NCI-H2196 (cell line): Measurements from ENCODE around the gene PTH1R.

ENCODE experiments used
- DNase-seq: peaks from one replicate; lab custom pipeline; 2025; ENCODE audit not compliant: unreplicated experiment; lab: John Stamatoyannopoulos, UW

Gene PTH1R

DNA sequence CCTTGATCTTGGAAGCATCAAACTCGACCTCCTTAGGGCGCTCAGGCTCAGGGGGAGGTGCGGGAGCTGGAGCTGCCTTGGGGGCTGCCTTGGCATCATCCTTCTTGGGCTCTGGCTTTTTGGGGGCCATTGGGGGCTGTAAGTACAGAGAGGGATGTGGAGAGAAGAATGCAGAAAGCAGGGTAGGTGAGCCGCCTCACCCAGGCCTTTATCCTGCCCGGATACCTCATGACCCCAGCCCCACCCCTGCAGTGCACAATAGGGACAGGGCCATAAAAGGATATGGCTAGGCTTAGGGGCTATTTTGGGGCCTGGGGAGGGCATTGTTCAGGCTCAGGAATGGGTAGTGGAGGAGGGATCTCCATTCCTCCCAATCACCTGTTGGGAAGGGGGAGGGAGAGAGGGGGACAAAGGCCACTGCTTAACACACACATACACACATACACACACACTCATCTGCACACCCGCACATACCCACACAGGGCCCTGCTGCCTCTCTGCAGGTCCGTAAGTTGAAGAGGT lies 14.2 kb upstream of the PTH1R start, which contains the start of gene MYL3:
Gene MYL3, minus strand, starts transcription at position 184 of the 522 bp plus-strand sequence. Its CDS starts 54 bp downstream, at position 130.
- DNase-seq: no peak

DNA sequence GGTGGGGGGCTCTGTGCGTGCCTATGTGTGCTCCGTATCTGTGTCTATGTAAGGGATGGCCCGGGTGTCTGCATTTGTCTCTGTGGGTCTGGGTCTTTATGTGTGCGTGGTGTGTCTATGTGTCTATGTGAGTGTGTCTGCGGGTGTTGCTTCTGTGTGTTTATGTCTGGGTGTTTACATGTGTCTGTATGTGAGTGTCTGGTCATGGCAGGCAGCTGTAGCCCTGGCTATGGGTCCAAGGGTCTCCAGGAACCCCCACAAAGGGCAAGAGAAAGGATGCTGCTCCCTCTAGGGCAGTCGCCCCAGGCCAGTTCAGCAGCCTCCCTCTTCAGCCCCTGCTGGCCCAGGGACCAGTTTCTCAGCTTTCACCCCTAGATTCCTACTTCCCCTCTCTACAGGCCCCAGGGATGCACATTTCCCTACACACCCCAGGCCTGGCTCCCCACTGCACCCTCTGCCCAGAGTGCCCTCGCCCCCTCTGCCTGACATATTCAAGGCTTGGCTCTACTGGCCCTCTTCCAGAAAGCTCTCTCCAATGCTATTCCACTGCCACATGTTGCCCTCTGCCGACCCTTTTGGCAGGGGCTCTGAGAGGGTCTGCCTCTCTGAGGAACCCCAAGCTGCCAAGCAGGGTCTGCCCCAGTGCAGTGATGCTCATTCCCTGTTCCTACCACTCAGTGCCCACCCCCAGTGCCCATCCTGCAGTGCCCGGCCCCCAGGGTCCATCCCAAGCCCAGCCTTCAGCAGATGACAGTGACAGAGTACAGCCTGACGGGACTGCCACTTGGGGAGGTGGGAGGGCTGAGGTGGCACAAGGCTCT lies 13.2 kb upstream of the PTH1R start:
- DNase-seq: no peak

DNA sequence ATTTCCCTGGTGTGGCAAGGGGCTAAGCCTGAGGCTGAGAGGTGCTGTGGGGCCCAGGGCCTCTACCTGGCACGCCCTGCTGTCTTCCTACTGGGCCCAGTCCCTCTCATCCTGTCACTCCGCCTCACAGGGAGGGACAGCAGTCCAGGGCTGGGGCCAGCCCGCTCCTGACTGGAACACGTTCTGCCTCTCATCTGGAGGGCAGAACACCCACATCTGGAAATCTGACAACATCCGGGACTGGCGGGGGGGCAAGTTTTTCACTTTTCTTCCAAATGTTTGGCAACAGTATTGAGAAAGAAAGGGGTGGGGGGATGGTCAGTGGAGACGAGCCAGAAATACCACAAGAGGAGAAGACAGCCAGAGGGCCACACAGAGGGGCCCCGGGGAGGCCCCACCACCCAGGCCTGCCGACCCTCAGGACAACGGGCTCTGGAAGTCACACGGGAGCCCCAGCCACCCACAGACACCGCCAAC lies 12.5 kb upstream of the PTH1R start:
- no peak for DNase-seq

DNA sequence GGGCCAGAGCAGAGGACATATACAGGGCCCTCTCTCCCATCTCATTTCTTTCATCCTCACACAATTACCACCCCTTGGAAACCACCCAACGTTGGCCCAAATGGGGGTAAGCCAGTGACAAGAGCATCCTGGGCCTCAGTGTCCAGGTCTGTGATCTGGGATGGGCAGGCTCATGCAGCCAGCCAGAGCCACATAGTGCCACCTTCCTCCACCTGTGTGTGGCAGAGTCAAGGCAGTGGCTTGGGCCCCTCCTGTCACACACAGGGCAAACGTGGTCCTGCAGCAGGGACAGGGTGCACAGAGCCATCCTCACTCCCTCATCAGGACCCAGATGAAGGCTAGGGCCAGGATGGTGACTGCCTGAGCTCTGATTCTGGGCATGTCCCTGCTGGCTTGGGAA lies 12.0 kb upstream of the PTH1R start:
- no peak for DNase-seq

DNA sequence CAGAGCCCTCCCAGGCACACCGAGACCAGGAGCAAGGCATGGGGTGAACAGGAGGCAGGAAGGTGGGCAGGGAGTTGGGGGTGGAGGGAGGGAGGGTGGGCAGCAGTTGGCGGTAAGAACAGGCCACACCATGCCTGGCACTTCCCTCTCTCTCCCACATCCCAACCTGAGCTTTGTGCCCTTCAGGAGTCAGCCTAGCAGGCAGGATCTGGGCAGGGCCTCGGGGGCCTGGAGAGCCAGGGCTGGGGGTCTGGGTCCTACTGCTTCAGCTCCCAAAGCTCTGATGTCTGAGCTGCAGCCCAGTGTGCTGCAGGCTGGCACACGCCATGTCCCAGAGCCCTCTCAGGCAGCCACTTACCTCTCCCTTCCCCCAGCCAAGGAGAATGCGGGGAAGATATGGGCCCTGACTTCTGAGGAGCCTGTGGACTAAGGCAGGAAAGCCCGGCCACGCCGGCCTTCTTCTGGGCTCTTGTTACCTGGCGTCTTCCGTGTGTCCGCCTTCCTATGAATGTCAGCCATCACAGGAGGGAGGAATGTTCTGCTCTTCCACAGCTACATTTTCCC lies 11.4 kb upstream of the PTH1R start:
- DNase-seq: no peak

DNA sequence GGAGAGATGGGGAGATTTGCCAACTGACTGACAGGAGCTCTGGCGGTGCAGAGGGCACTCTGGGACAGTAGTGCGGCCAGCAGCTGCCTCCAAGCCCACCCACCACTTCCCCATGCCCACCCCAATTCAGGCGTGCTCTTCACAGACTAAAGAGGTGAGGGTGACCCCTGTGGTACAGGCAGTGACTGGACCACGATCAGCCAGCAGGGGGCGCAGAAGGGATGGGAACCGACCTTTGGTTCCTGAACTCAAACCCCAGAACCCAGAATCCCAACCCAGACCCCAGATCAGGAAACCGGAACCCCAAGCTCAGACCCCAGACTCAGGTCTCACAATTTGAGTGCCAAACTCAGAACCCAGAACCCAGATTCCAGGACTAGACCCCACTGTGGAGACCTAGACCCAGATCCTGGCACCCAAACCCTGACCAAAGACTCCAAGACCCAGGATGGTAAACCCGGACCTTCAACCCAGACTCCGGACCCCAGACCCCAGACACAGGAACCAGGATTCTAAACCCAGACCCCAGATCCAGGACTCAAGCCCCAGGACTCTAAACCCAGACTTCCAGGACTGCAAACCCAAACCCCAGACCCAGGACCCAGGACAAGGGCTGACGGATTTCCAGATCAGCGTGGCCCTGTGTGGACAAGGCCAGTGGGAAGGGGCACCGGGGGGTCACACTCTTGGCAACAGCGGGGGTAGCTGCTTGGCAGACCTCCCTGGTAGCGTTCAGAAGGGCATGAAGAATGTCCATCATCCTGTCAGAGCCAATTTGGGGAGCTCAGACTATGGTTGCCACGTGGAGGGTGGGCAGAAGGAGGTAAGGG lies 10.6 kb upstream of the PTH1R start:
- DNase-seq: peak; percentile 54

DNA sequence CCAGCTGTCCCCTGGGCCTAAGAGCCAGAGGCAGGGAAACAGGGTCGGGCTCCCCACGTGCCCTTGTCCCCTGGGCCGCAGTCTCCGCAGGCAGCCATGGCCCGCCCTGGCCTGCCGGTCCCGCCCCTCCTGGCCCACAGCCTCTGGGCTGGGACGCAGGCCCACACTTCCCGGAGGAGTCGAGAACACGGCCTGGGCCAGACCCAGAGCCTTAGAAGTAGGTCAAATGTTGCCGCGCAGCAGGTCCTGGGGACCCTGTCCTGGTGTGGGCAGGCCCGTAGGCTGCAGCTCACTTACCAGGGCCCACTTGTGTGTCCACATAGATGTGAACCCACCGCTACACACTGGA lies 10.0 kb upstream of the PTH1R start:
- DNase-seq: no peak

DNA sequence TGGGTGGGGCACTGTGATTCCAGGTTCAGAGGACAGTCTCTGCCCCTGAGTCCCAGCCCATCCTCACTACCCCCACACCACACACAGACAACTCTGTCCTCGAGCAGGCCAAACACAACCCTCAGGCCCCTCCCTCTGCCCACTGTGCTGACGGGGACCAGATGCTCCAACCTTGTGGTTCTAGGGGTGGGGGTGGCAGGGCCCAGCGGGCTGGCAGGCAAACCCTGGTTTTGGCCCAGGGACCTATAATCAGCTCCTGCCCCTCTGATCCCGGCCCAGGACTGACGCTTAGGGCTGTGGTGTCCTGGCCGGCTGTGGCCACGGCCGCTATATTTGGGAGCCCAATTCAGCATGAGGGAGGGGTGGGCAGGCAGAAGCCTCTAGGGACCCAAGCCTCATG lies 9.2 kb upstream of the PTH1R start:
- no peak for DNase-seq

DNA sequence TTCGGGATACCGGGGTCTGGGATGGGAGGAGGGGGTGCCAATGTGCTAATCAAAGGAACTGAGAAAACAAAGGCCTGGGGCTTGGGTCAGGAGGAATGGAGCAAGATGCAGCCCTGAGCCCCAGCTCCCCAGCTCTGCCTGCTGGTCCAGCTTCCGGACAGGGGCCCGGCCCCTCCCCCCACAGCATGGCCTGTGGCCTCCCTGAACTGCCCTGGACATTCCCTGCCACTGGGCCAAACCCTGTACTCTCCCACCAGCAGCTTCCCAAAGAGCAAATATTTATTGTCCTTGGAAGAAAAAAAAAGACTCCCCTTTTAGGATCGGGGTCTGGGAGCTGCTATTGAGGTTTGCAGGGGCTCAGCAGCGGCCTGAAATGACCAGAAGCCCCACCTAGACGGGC lies 8.6 kb upstream of the PTH1R start:
- DNase-seq: no peak

DNA sequence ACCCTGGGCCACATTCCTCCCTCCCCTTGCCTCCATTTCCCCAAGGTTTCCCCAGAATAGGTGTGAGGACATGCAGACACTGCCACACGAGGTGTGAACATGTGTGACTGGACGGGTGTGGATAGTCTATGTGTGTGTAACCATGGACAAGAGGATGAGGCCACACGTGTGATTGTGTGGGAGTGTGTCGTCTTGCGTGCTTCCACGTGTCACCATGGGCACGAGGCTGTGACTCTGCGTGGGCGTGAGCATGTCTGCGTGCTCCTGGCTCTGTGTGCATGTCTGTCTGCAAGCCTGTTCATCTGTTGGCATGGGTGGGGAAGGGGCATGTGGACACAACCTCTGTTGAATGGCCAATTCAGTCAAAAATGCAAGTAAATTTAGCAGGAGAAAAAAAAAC lies 8.1 kb upstream of the PTH1R start:
- no peak for DNase-seq

DNA sequence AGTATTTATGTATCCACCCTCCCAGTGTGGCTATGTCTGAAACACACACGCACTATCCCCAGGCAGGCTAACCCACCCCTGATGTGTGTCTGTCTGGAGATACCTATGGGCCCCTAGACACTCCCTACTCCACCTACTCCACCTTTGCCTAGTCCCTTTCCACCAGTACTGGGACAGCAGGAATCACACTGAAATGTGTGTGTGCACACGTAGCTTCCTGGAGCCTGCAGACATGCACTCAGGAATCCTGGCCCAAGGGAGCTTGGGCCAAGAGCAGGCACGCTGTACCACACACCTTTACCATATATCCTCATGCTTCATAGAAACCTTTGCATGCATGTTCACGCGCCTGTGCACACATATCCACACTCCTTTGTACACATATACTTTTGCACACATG lies 6.9 kb upstream of the PTH1R start:
- no peak for DNase-seq

DNA sequence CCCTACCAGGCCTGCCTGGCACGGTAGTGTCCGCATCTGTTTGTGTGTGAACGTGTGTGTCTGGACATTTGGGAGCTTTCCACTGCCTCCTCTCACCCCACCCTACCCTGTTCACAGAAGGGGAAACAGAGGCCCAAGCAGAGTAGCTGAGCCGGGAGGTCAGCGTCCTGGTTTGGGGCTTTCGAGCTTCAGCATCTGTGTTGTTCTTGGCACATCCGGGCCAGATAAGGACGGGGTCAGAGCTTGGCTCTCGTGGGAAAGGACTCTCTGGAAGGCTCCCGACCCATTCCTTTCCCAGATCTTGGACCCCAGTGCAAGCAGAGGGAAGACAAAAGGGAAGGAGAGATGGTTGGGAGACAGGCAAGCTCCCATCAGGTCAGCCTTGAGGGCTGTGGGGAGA lies 6.3 kb upstream of the PTH1R start:
- no peak for DNase-seq

DNA sequence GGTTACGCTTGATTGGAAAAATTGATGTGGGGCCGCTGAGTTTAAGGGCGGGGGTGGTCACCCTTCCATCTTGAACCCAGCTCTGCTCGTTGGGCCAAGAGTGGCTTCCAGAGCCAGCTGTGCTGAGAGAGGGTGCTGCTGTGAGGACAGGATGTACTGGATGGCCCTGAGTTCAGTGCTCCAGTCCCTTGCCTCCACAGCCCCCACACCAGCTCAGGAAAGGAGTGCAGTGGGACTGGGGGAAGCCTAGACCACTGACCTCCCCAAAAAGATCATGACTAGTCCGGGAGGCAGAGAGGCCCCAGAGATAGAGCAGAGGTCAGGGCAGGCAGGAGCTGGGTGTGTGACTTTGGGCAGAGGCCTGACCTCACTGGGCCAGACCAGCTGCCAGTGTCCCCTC lies 4.0 kb upstream of the PTH1R start:
- no peak for DNase-seq

DNA sequence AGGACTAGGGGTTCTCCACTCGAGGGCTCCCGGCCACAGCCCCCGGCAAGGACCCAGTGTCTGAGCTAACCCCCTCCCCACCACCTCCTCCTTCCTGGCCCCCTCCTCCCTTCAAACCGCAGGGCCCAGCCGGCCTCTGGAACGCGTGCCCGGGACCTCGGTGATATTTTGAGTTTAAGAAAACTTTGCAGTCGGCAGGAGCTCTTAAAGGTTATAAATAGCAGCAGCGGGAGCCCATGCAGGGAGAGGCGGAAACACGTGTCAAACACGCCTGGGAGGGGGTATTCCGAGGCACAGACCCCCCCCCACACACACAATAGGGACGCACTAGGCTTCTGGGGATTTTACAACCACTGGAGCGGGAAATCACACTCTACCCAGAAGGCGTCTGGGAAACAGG lies 3.1 kb upstream of the PTH1R start:
- DNase-seq: no peak

DNA sequence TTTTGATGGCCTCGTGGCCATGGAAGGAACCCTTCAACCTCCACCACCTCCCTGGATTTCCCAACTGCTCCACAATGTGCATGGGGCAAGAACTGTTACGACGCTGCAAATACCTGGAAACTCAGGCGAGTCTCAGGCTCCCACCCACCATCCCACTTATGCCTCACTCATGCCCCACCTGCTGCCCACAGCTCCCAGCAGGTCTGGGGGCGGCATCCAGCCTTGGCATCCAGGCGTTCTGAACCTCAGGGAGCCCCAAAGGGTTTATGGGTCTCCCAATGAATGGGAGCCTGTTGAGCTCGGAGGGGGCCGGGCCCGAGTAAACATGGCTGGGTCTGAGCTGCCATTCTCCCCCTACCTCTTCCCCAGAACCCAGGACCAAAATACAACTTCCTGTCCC lies 2.0 kb upstream of the PTH1R start:
- no peak for DNase-seq

DNA sequence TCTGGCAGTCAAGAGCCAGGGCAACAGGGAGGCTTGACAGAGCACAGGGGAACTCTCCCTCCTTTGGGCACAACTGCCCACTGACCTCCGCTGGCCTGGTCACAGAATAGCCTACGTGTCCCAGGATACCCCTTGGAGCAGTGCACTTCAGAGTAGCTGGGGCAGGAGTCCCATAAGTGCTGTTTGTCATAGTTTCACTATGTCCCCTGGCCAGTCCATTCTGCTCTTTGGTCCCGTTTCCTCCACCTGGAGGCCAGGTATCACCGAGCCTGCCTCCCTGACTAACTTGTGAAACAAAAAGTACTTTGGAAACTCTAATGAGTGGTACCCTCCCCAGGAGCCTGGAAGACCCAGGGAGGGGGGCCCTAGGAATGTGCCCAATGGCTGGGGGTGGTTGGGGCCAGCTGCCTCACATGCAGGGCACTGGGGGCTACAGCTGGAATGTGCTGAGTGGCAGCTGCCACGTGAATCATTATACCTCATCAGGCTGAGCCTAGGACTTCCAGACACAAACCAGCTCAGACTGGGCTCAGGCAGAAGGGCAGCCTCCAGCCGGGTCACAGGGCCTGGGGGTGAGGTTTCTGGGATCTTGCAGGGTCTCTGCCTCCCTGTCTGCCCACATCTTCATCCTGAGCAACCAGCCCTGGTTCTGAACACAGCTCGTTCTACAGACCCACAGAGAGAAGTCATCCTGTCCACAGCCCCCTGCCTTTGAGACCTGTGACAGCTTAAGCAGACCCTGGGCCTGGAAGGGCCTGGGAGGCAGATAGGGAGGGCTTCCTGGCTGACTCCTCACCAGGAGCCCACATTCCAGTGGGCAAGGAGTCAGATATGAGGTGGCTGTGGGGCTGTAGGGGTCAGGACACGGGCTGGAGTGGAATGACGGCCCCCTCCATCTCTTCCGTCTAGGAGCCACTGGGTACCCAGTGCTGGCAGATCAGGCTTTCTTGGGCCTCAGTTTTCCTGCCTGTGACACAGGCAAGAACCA lies 914 bp upstream of the PTH1R start:
- DNase-seq: no peak

DNA sequence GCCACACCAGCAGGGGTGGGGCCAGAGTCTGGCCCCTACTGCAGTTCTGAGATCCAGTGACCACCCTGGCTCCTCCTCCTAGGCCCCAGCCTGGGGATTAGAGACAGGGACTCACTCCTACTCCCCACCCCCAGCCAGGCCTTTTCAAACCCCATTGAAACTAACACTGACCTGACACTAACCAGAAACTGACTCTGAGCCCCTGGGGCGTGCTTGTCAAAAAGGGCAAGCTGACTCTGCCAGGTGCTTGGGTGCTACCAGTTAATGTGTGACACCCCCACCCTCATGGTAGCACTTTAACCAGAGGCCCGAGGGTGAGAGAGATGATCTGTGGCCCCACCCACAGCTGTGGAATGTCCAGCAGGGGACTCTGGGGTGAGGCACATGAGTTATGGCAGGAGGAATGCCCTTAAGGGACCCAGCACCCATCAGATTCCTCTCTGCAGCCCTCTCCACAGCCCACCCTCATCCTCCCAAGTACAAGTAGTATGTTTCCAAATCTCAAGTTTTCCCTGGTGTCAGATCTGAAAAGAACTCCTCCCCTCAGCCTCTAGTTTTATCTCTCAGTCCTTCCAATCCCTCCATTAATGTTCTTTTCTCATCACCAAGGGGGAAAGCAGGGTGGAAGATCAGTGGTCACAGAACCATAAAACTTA lies 1.4 kb downstream of the PTH1R start:
- no peak for DNase-seq

DNA sequence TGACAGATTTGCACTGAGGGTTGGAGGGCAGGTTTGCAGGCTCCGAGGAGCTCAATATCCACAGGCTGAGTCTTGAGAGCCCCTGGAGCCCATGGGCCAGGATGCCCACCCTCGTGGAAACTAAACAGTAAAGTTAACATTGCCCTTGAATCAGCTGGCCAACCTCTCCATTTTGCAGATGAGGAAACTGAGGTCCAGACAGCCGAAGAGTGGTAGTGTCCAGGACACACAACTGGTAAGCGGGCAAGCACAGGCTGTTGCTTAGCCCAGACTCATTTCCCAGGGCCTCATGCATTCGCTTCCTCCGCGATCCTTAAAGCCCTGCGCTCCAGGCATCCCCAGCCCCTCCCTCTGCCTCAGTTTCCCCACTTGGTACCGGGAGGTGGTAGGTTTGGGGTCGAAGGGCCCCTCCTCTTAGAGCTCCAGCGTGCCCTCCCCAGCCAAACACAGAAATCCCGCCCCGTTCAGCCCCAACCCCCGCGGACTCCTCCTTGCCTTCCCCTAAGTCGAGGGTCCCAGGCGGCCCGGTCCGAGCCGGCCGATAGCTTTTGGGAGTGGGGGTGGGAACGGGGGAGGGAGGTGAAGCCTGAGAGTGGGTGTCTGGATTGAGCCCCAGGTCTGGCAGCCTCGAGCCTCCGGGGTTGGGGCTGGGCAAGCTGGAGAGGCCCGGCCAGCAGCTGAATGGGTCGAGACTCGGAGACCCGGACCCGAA lies 3.5 kb downstream of the PTH1R start:
- DNase-seq: no peak

DNA sequence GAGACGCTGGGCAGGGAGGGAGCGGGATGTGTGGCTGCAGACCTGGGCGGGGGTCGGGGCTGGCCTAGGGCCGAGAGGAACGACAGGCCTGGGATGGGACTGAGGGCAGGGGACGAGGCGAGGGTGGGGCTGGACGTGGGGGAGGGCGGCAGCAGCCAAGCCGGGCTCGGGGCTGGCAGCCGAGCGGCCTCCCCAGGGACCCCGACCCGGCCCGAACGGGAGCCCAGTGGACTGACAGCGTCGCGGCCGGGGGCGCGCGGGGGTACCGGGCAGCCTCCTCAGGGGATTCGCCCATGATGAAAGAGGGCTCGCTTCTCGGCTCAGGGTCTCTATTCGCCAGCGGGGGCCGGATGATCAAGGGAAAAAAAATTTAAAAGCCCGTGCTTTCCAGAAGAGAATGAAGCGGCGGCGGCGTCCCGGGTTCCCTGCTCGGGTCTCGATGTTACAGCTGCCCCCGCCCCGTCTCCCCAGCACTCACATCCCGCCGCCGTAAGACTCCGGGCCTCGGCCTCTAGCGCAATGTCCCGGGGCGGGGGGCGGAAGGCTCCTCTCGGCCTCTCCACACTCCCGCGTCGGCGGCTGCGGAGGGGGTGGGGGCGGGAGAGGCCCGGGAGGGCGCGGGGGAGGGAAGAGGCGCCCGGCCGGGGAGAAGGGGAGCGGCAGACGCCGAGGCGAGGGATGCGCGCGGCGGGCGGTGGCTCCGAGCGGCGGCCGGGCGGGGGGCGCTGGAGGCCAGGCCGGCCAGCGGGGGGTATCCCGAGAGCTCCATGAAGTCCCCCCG lies 4.3 kb downstream of the PTH1R start:
- no peak for DNase-seq
